Stimulated activated CD8-positive, alpha-beta memory T cell treated with anti-CD3 and anti-CD28 coated beads, Interleukin-12 subunit alpha, Interleukin-12 subunit beta, amount 100 ng/mL, for 24 hours (primary cell): Measurements from ENCODE around the gene PLD4.
"Not testable (repeated sequence)": the region's sequence is repeated elsewhere in the genome, so short reads cannot be mapped to it uniquely, and the experiment has no call there.

Source experiments
- DNase-seq: peaks from one replicate; pipeline ENCODE4 v3.0.0-alpha.2; 2020; ENCODE audit errors: extremely low read depth

PLD4 gene

DNA sequence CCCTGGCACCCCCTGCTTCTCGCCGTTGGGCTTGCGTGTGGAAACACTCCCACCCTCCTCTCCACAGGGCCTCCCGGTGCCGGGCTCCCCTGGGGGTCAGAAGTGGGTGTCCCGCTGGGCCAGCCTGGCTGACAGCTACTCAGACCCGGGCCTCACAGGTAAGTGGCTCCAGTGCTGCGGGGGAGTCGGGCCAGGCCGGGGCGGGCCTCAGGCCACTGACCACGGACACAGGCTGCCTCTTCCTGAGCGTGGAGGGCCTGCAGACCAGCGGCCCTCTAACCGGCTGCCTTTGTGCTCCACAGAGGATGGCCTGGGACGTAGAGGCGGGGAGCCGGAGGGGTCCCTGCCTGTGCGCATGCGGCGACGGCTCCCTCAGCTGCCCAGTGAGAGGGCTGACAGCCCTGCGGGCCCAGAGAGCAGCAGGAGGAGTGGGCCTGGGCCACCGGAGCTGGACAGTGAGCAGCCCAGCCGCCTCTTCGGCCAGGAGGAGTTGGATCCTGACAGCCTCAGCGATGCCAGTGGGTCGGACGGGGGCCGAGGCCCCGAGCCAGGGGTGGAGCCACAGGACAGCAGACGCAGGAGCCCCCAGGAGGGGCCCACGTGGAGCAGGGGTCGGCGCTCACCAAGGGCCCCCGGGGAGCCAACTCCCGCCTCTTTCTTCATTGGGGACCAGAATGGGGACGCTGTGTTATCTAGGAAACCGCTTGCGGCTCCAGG, 38.5 kb upstream of the PLD4 start:
- DNase-seq = no peak

DNA sequence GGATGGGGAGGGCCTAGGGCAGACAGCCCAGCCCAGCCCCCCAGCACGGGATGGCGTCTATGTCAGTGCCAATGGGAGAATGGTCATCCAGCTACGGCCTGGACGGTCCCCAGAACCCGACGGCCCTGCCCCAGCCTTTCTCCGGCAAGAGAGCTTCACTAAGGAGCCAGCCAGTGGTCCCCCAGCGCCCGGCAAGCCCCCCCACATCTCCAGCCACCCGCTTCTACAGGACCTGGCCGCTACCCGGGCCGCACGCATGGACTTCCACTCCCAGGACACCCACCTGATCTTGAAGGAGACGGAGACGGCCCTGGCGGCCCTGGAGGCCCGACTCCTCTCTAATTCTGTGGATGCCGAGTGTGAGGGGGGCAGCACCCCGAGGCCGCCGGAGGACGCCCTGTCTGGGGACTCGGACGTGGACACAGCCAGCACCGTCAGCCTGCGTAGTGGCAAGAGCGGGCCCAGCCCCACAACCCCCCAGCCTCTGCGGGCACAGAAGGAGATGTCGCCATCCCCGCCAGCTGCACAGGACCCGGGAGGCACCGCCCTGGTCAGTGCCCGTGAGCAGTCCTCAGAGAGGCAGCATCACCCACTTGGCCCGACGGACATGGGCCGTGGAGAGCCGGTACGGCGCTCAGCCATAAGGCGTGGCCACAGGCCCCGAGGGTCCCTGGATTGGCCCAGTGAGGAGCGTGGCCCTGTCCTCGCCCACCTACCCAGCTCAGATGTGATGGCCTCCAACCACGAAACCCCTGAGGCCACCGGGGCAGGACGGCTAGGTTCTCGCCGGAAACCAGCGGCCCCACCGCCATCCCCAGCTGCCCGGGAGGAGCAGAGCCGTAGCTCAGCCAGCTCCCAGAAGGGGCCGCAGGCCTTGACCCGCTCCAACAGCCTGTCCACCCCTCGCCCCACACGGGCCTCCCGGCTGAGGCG, 37.7 kb upstream of the PLD4 start:
- DNase-seq = no peak

DNA sequence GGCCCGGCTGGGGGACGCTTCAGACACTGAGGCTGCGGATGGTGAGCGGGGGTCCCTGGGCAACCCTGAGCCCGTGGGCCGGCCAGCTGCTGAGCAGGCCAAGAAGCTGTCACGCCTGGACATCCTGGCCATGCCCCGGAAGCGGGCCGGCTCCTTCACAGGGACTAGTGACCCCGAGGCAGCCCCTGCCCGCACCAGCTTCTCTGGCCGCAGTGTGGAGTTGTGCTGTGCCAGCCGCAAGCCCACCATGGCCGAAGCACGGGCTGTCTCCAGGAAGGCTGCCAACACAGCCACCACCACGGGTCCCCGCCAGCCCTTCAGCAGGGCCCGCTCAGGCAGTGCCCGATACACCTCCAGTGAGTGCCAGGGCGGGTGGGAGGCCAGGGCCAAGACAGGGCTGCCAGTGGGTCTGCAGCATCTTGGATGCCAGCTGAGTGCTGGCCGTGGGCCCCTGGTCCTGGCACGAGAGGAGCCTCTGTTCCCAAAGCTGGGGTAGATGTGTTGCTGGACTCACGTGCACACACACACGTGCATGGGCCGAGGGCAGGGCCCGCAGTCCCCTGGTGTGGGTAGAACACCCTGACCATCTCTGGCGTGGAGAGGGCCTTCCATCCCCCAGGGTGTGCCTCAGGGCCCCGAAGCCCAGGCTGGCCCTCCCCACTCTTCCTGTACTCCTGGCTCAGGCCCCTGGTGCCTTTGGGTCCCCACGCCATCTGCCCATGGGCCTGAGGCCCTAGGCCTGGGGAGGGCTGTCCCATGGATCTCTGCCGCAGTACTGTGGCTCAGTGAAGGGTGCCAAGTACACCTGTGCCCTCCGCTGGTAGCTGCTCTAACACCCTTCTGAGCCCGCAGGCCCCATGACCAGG, 36.8 kb upstream of the PLD4 start:
- no peak for DNase-seq

DNA sequence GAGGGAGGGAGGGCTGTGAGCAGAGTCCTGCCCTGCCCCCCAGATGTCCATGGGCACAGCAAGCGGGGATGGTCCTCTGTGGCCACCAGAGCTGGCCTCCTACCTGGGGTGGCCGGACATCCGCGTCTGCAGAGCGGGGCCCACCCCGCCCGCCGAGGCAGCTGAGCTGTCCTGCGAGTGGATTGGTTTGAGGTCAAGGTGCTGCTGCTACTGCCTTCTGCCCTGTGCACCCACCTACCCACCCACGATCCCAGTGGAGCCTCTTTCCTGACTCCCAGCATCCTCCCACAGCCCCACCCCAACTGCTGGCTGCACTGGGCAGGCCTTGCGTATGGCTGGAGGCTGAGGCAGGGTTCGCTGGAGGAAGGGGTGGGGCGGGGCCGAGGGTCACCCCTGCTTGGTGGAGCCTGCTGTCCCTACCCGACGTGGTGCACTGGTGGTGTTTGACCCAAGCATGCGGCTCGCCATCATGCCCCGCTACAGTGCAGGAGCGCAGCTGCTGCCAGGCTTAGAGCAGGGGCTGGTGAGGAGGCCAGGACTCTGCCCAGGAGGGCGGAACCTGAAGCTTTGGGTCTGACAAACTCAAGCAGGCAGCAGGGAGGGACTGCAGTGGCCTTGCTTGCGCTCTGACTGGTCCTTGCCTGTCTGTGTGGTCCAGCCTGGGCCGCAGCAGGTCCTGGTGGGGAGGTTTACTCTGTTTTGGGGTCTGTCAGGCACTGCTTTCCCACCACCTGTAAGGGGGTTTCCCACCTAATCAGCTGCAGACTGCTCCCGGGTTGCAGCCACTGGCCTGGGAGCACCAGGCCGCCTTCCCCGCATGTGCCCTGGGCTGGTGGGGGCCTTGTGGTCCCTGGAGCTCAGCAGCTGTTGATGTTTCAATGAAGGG, 35.9 kb upstream of the PLD4 start:
- DNase-seq = no peak

DNA sequence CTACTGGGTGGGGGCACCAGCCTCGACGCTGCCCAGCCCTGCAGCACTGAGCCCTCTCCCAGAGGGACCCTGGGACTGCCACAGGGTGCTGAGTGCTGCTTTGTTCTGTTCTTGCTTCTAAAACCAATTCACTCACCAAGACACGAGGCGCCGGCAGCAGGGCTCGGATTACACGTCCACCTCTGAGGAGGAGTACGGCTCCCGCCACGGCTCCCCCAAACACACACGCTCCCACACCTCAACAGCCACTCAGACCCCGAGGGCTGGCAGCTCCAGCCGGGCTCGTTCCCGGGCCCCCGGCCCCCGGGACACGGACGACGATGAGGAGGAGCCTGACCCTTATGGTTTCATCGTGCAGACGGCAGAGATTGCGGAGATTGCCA, 35.3 kb upstream of the PLD4 start:
- no peak for DNase-seq

DNA sequence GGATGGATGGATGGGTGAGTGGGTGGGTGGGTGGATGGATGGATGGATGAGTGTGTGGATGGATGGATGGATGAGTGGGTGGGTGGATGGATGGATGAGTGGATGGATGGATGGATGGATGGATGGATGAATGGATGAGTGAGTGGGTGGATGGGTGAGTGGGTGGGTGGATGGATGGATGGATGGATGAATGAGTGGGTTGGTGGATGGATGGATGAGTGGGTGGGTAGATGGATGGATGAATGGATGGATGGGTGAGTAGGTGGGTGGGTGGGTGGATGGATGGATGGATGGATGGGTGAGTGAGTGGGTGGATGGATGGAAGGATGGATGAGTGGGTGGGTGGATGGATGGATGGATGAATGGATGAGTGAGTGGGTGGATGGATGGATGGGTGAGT, 34.4 kb upstream of the PLD4 start:
- DNase-seq = not testable (repeated sequence)

DNA sequence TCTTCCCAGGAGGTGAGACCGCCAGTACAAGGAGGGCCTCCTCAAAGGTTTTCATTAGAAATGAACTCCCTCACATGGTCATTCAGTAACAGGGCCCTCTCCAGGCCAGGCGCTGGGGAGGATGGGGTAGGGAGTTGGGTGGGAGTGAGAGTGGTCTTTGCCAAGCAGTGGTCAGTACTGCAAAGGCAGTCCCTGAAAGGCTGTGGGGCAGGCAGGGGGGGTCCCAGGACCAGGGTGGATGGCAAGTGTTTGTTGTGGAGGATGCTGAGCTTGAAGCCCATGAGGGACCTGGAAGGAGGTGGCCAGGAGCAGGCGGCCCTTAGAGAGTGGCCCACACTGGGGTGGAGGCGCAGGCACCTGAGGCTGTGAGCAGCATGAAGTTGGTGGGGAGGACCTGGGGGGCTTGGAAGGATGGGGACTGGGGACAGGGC, 33.5 kb upstream of the PLD4 start:
- no peak for DNase-seq

DNA sequence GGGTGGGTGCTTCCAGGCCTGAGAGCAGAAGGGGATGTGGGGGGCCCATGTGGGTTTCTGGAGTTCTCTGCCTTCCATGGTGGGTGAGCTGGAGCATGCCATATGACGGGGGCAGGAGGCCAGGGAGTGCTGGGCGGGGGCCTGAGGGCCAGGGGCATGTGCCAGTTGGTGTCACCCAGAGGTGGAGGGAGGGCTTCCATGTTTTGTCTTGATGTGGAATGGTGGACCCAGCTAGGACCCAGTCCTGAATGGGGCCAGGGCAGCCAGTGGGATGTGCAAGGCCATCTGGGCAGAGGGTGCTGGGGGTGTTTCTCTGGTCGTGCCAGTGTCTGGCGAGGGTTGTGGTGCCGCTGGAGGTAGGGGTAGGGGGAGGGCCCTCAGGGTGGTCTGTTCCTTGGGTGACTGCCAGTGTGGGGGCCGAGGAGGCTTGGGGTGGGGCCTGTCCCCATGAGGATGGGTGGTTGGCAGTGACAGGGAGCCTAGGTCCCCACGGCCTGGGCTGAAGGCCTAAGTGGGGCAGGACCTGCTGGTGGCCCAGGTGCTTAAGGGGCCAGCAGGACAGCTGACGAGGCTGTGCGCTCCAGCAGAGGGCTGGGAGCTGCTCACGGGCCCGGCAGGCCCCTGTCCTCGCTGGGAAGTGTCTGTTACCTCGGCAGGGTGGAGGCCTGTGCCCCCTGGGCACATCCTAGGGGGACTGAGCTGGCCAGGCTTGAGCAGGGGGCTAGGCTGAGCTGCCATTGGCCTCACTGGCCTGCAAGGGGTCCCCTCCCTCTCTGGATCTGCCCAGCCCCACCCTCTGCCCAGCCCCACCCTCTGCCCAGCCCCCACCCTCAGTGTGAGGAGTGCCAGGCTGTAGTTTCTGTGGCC, 32.8 kb upstream of the PLD4 start:
- no peak for DNase-seq

DNA sequence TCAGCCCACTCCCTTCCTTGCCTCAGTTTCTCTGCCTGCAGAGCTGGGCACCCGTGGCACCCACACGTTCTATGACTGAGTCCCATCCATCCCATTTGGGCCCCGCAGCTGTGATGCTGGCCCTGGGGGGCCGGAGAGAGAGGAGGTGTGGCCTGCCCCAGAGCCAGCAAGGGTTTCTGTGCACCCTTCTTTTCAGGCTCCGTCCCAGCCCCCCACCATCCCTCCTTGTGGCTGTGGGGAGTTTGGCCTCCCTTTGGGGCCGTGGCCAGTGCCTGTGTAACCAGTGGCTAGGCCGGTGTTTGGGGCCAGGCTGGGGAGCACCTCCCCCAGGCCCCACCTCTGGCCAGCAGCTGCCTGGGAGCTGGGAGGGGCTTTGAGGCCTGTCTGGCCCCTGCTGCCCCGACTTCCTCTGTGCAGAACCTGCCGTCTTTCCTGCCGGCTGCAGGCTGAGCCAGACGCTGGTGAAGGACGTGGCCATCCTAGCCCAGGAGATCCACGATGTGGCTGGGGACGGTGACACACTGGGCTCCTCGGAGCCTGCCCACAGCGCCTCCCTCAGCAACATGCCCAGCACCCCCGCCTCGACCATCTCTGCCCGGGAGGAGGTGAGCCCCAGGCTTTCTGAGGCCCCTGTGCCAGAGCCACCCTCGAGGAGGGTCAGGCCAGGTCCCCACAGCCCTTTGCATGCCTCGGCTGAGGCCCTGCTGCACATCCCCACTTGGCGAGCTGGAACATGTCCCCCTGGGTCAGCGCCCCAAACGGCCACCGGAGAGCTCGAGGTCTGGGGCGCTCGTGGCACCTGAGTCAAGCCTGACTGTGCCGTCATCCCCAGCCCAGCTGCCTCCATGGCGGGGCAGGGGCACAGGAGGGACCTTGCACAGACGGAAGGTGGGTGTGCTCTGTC, 31.9 kb upstream of the PLD4 start:
- no peak for DNase-seq

DNA sequence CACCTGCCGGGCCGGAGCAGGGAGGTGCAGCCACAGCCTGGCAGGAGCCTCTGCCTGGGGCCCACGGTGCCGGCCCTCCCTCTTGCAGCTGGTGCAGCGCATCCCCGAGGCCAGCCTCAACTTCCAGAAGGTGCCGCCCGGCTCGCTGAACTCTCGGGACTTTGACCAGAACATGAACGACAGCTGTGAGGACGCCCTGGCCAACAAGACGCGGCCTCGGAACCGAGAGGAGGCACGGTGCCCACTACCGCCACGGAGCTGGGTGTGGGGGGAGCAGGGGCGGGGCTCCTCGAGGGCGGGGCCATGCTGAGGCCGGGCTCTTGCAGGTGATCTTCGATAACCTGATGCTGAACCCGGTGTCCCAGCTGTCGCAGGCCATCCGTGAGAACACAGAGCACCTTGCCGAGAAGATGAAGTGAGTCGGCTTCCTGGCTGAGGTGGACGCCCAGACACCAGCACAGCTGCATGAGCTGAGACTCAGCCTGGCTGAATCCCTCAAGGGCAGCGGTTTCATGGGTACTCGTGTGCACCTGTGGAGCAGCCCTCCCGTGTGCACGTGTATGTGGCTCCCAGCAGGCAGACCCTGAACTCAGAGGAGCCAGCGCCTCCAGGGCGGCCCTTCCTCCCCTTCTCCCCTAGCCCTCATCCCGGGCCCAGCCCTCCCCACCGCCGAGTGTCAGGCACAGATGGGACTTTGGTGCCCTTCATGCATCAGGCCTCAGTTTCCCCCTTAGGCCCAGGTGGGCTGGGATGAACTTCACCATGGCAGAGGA, 31.1 kb upstream of the PLD4 start:
- DNase-seq = no peak

DNA sequence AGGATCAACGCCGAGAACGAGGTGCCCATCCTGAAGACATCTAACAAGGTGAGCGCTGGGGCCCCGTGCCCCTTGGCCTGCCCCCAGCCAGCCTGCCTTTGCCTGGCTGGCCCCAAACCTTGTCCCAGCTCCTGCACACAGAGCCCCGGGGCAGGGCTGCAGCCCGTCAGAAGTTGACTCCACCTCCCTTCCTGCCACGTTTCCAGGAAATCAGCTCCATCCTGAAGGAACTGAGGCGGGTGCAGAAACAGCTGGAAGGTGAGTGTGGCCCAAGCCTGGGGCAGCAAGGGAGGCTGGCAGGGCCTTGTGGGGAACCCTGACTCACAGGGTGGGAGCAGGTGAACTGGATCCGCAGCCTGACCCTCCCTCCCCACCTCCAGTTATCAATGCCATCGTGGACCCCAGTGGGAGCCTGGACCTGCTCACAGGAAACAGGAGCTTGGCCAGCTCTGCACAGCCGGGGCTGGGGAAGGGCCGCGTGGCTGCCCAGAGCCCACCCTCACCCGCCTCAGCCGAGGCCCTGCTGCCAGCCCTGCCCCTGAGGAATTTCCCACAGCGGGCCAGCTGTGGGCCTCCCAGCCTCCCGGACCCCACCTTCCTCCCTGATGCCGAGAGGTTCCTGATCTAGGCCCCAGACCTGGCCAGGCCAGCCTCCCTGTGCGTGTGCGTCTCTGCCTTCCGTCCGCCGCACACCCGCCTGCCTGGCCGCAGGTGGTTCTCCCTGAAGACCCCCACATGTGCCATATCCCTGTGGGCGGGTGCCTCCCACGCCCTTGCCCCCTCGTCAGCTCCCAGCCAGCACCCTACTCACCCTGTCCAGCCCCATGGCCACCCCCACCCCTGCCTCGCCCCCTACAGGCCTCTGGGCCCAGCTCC, 30.1 kb upstream of the PLD4 start:
- DNase-seq = no peak

DNA sequence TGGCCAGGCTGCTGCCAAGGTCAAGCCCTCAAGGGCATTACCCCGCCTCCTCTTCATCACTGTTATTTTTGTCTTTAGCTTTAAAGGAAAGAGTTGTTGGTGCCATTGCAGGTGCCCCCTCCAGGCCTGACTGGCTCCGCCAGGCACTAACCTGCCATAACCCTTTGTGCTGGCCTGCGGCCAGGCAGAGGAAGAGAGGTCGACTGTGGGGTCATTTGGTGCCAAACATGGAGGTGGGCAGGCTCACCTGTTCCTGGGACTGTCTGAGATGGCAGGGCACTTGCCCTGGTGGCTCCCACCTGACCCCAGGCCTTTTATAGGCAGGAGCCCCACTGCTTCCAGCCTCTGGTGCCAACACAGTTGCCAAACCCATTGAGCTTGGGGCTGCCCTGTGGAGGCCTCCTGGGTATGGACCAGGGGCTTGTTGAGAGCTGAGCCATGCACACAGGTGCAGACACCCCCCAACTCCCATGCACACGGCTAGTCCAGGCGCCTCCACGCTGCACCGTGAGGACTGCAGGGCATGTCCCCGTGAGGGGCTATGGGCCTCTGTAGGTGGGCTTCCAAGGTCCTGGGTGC, 29.4 kb upstream of the PLD4 start:
- DNase-seq = no peak

DNA sequence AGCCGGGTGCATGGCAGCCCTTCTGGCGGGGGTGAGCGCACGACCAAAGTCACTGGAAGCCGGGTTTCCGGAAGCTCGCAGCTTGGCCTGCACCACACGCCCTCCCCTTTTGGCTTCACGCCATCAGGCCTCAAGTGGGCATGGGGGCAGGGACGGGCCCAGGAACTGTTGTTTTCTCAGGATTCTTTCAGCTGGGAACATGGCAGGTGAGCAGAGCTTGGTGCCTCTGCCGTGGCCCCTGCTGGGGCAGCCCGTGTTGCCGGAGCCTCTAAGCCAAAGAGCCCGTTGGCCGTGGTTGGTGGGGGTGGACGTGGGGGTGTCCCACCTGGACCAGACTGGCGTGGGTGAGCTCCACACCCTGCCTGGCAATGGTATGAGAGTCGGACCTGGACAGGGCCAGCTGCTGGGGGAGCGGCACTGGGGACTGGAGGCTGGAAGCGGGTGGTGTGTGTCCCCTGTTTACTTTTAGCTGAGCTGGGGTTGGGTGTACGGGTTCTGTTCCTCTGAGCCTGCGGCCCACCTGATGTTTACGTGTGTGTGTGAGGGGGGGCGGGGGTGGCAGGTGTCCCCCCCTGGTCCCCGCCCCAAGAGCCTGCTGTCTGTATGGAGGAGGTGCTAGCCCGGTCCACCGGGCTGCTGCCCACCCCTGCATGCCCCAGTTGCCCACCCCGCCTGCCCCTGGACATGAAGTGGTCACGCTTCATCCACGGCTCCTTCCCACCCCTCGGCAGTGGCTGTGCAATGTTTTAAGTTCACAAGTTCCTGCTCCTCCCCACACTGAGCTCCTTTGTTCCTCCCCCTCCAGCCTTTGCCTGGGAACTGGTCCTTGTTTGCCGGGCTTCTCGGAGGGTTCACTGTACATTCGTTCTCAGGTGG, 28.7 kb upstream of the PLD4 start:
- DNase-seq = no peak

DNA sequence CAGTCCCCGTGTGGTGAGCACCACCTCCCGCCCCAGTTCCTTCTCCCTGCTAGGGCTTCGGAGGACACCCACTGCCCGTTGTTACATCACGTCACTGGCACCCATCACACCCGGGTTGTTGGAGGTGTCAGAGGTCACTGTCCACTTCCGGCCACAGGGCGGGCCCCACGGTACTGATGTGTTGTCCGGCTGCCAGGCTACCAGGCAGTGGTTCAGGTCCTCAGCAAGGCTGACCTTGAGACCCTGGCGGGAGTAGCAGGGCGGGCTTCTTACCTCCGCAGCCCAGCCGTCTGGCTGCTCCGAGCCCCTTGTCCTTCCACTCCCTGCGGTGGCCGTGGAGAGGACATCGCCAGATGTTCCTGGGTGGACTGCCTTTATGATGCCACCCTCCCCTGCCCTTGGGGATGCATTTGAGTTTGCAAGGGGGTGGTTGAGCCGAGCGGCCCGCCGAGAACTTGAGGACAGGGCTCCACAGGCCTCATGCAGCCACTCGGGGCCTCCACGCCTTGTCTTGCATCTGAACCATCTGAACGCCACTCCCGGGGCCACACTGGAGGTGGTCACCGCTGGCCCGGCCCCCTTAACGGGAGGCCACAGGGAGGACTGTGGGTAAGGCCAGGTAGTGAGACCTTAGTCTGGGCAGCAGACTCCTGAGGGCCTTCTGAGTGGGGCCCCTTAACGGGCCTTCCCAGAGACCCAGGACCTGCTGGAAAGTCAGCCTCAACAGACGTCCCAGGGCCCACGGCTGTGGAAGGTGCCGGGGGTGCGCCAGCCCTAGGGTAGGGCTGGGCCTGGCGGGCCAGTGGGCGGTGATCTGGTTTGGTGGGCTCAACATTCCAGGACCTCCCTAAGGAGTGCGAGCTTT, 27.1 kb upstream of the PLD4 start:
- no peak for DNase-seq

DNA sequence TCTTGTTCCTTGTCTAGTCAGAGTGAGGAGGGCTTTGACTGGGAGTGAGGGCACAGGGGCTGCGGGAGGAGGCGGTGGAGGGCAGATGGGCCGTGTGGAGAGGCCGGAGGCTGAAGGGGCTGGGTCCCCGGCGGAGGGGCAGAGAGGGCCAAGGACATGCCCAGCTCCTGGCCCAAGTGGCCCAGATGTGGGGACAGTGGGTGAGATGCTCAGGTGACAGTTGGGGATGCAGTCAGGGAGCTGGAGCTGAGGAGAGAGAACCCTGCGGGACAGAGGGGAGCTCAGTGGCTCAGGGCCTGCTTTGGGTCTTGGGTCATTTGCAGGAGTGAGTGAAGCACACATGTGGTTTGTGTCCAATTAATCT, 26.5 kb upstream of the PLD4 start:
- DNase-seq = no peak
